Trophoblast cell (in vitro differentiated cells and primary cell): ENCODE results near the gene ERFL.

Experiments used
- DNase-seq, 2 donors: peaks; one replicate each; pipeline ENCODE4 v3.0.0-alpha.2; 2016
- H2AFZ ChIP-seq: 2 replicates; pipeline ENCODE4 v1.6.1; 2013; ENCODE audit warnings: low read length, moderate library complexity, mild to moderate bottlenecking; ENCODE audit not compliant: insufficient read depth, poor library complexity
- H2AK5ac ChIP-seq: 2 replicates; pipeline ENCODE4 v1.6.1; 2013; ENCODE audit warnings: mild to moderate bottlenecking, low read length
- H2BK120ac ChIP-seq: 2 replicates; pipeline ENCODE4 v1.6.1; 2013; ENCODE audit warnings: low read length, mild to moderate bottlenecking, moderate library complexity; ENCODE audit not compliant: insufficient read depth, poor library complexity
- H2BK12ac ChIP-seq: 2 replicates; pipeline ENCODE4 v1.6.1; 2013; ENCODE audit warnings: mild to moderate bottlenecking, low read length, moderate library complexity
- H2BK5ac ChIP-seq: 2 replicates; pipeline ENCODE4 v1.6.1; 2013; ENCODE audit warnings: low read length, low read depth, moderate library complexity, mild to moderate bottlenecking; ENCODE audit not compliant: poor library complexity
- H3K14ac ChIP-seq: 2 replicates; pipeline ENCODE4 v1.6.1; 2013; ENCODE audit warnings: mild to moderate bottlenecking, low read length
- H3K18ac ChIP-seq: 2 replicates; pipeline ENCODE4 v1.6.1; 2013; ENCODE audit warnings: mild to moderate bottlenecking, low read length
- H3K23ac ChIP-seq: 2 replicates; pipeline ENCODE4 v1.6.1; 2013; ENCODE audit warnings: low read length
- H3K27ac ChIP-seq: 2 replicates; pipeline ENCODE4 v1.5.1; 2013; ENCODE audit warnings: low read depth, mild to moderate bottlenecking, inconsistent platforms, low read length, moderate library complexity
- H3K27me3 ChIP-seq: 2 replicates; pipeline ENCODE4 v1.6.1; 2013; ENCODE audit warnings: inconsistent platforms, mild to moderate bottlenecking, low read length, moderate library complexity; ENCODE audit not compliant: insufficient read depth
- H3K36me3 ChIP-seq, 2 experiments: 1 replicate in 1 of 2; 2 replicates in 1 of 2; pipeline ENCODE4 v1.6.1; 2013; ENCODE audit warnings: low read length in 2 of 2, mild to moderate bottlenecking in 2 of 2, moderate library complexity in 1 of 2; ENCODE audit not compliant: insufficient read depth in 2 of 2, control insufficient read depth in 1 of 2
- H3K4ac ChIP-seq: 2 replicates; pipeline ENCODE4 v1.6.1; 2013; ENCODE audit warnings: low read depth, mild to moderate bottlenecking, low read length, moderate library complexity
- H3K4me1 ChIP-seq, 2 experiments: 1 replicate in 1 of 2; 2 replicates in 1 of 2; pipeline ENCODE4 v1.6.1; 2013; ENCODE audit warnings: low read length in 2 of 2, mild to moderate bottlenecking in 2 of 2, moderate library complexity in 1 of 2; ENCODE audit not compliant: insufficient read depth in 2 of 2, control insufficient read depth in 1 of 2
- H3K4me2 ChIP-seq: 2 replicates; pipeline ENCODE4 v1.6.1; 2013; ENCODE audit warnings: inconsistent platforms, mild to moderate bottlenecking, low read length, moderate library complexity
- H3K4me3 ChIP-seq: 2 replicates; pipeline ENCODE4 v1.5.1; 2013; ENCODE audit warnings: mild to moderate bottlenecking, low read depth, low read length, inconsistent platforms
- H3K79me1 ChIP-seq: one replicate; pipeline ENCODE4 v1.6.1; 2013; ENCODE audit warnings: low read length
- H3K79me2 ChIP-seq: 2 replicates; pipeline ENCODE4 v1.6.1; 2013; ENCODE audit warnings: low read length, mild to moderate bottlenecking; ENCODE audit not compliant: control insufficient read depth, insufficient read depth, poor library complexity
- H3K9ac ChIP-seq: 2 replicates; pipeline ENCODE4 v1.6.1; 2013; ENCODE audit warnings: mild to moderate bottlenecking, low read length
- H3K9me3 ChIP-seq: 2 replicates; pipeline ENCODE4 v1.6.1; 2013; ENCODE audit warnings: low read depth, mild to moderate bottlenecking, control low read depth, inconsistent platforms, low read length; ENCODE audit not compliant: insufficient read depth
- H4K12ac ChIP-seq: 2 replicates; pipeline ENCODE4 v1.6.1; 2013; ENCODE audit warnings: low read depth, mild to moderate bottlenecking, low read length, moderate library complexity
- H4K8ac ChIP-seq: 2 replicates; pipeline ENCODE4 v1.6.1; 2013; ENCODE audit warnings: low read depth, mild to moderate bottlenecking, low read length, moderate library complexity
- H4K91ac ChIP-seq: one replicate; pipeline ENCODE4 v1.6.1; 2013; ENCODE audit warnings: low read depth, mild to moderate bottlenecking, low read length, moderate library complexity
- WGBS: extraction: QIAGEN DNeasy Blood & Tissue Kit; methylation state at CpG from one replicate; pipeline ENCODE4 v1.1.7; 2013; ENCODE audit warnings: missing lambda C conversion rate; ENCODE audit not compliant: insufficient read length, insufficient coverage; ENCODE audit errors: extremely low coverage; 5-methylcytosine and 5-hydroxymethylcytosine counted together

The ERFL gene

GRCh38 chr19:41920882-41921576 lies 7.2 kb downstream of the ERFL start:
- Histone ChIP-seq H3K36me3 (no peaks in the 10 kb centered on the region), H3K14ac (no peak overlapping the region), H3K9me3 (peaks cover 36% of the 10 kb centered on the region), H3K4me2 (no peak overlapping the region), H4K12ac (no peak overlapping the region), H2BK12ac (no peak overlapping the region), H3K4me3 (no peak overlapping the region), H3K27me3 (peaks cover 69% of the 10 kb centered on the region), H3K9ac (no peak overlapping the region), H4K91ac (no peak overlapping the region), H3K4ac (no peak overlapping the region), H4K8ac (no peak overlapping the region), H2BK5ac (no peak overlapping the region), H2AK5ac (no peak overlapping the region), H3K79me2 (no peaks in the 10 kb centered on the region), H2BK120ac (no peak overlapping the region), H3K23ac (no peak overlapping the region), H3K4me1 (no peaks in the 10 kb centered on the region), H2AFZ (no peak overlapping the region), H3K27ac (no peak overlapping the region), H3K18ac (no peak overlapping the region), H3K79me1 (no peaks in the 10 kb centered on the region)
- no peak for DNase-seq
- no CpG with 5 or more reads among the region's 26 CpGs for WGBS

- H4K91ac ChIP-seq = no peak overlapping the region
- H3K27ac ChIP-seq = no peak overlapping the region
- H3K18ac ChIP-seq = no peak overlapping the region
- H2AFZ ChIP-seq = no peak overlapping the region
- H3K79me2 ChIP-seq = no peaks in the 10 kb centered on the region
- H4K8ac ChIP-seq = no peak overlapping the region
- no peak for DNase-seq
- peaks cover 68% of the 10 kb centered on the region for H3K27me3 ChIP-seq
- no peak overlapping the region for H3K9ac ChIP-seq
- no peak overlapping the region for H4K12ac ChIP-seq
- H3K36me3 ChIP-seq = no peaks in the 10 kb centered on the region
- peaks cover 40% of the 10 kb centered on the region for H3K9me3 ChIP-seq
- no peak overlapping the region for H2BK5ac ChIP-seq
- no CpG with 5 or more reads among the region's 33 CpGs for WGBS
- H3K79me1 ChIP-seq = no peaks in the 10 kb centered on the region
- H3K4me3 ChIP-seq = peak overlapping the region; percentile 30
- H3K4me2 ChIP-seq = no peak overlapping the region
- no peaks in the 10 kb centered on the region for H3K4me1 ChIP-seq
- H3K4ac ChIP-seq = no peak overlapping the region
- H2AK5ac ChIP-seq = no peak overlapping the region
- H3K14ac ChIP-seq = no peak overlapping the region
- no peak overlapping the region for H2BK120ac ChIP-seq
- H2BK12ac ChIP-seq = no peak overlapping the region
- H3K23ac ChIP-seq = no peak overlapping the region
These were observed 8.1 kb downstream of the ERFL start for GRCh38 chr19:41919948-41920712.

GRCh38 chr19:41918653-41919244 lies 9.5 kb downstream of the ERFL start:
- no peak overlapping the region for H2BK5ac ChIP-seq
- no peaks in the 10 kb centered on the region for H3K79me2 ChIP-seq
- peaks cover 36% of the 10 kb centered on the region for H3K9me3 ChIP-seq
- no peak overlapping the region for H4K8ac ChIP-seq
- no peak overlapping the region for H4K12ac ChIP-seq
- H3K27me3 ChIP-seq = peaks cover 65% of the 10 kb centered on the region
- H3K4me1 ChIP-seq = no peaks in the 10 kb centered on the region
- no peak overlapping the region for H3K4ac ChIP-seq
- no peak overlapping the region for H4K91ac ChIP-seq
- peak overlapping the region; percentile 29 for H3K9ac ChIP-seq
- no peak overlapping the region for H2AK5ac ChIP-seq
- H3K27ac ChIP-seq = no peak overlapping the region
- no peak overlapping the region for H2BK12ac ChIP-seq
- H3K14ac ChIP-seq = no peak overlapping the region
- peak overlapping the region; percentile 59 for H3K23ac ChIP-seq
- no peak overlapping the region for H2BK120ac ChIP-seq
- no peak overlapping the region for H2AFZ ChIP-seq
- H3K4me2 ChIP-seq = no peak overlapping the region
- 100% methylated on average over 3 of the region's 5 CpGs for WGBS
- no peak for DNase-seq
- H3K79me1 ChIP-seq = no peaks in the 10 kb centered on the region
- no peak overlapping the region for H3K18ac ChIP-seq
- peak overlapping the region; percentile 55 for H3K4me3 ChIP-seq
- H3K36me3 ChIP-seq = no peaks in the 10 kb centered on the region

GRCh38 chr19:41918095-41918494 lies 10.2 kb downstream of the ERFL start:
- H3K9ac ChIP-seq = no peak overlapping the region
- no peak overlapping the region for H4K12ac ChIP-seq
- peaks cover 36% of the 10 kb centered on the region for H3K9me3 ChIP-seq
- no peak overlapping the region for H3K27ac ChIP-seq
- peak overlapping the region; percentile 54 for H3K23ac ChIP-seq
- H2AFZ ChIP-seq = no peak overlapping the region
- H3K4me1 ChIP-seq = no peaks in the 10 kb centered on the region
- H3K4me2 ChIP-seq = no peak overlapping the region
- H3K14ac ChIP-seq = no peak overlapping the region
- peaks cover 70% of the 10 kb centered on the region for H3K27me3 ChIP-seq
- no peak overlapping the region for H2BK5ac ChIP-seq
- no peaks in the 10 kb centered on the region for H3K36me3 ChIP-seq
- DNase-seq = no peak
- H3K79me2 ChIP-seq = no peaks in the 10 kb centered on the region
- H3K4ac ChIP-seq = no peak overlapping the region
- no peak overlapping the region for H3K18ac ChIP-seq
- WGBS = 100% methylated on average over 2 of the region's 6 CpGs
- no peak overlapping the region for H2AK5ac ChIP-seq
- no peak overlapping the region for H2BK12ac ChIP-seq
- H4K91ac ChIP-seq = no peak overlapping the region
- no peak overlapping the region for H2BK120ac ChIP-seq
- H3K79me1 ChIP-seq = no peaks in the 10 kb centered on the region
- no peak overlapping the region for H4K8ac ChIP-seq
- peak overlapping the region; percentile 55 for H3K4me3 ChIP-seq
